ENCODE data around the gene EFCAB11.

DNA sequence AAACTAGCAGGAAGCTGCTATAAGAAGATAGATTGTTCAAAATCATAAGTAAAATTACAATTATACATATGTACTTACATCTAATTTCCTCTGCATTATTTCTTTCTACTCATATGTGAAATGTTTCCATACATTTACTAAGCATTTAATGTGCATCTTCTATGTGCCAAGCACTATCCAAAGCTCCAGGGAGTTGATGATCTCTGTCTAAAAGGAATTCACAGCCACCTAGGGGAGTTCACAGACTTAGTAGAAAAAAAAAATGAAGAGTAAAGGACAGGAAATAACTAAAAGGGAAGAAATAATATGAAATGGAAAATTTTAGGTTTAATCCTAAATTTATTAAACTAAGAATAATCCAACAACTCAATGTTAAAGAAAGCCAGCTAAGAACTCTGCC lies 91.7 kb downstream of the EFCAB11 start:
- TF ChIP-seq, protein P1, sequence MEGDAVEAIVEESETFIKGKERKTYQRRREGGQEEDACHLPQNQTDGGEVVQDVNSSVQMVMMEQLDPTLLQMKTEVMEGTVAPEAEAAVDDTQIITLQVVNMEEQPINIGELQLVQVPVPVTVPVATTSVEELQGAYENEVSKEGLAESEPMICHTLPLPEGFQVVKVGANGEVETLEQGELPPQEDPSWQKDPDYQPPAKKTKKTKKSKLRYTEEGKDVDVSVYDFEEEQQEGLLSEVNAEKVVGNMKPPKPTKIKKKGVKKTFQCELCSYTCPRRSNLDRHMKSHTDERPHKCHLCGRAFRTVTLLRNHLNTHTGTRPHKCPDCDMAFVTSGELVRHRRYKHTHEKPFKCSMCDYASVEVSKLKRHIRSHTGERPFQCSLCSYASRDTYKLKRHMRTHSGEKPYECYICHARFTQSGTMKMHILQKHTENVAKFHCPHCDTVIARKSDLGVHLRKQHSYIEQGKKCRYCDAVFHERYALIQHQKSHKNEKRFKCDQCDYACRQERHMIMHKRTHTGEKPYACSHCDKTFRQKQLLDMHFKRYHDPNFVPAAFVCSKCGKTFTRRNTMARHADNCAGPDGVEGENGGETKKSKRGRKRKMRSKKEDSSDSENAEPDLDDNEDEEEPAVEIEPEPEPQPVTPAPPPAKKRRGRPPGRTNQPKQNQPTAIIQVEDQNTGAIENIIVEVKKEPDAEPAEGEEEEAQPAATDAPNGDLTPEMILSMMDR (IDR thresholded peaks at IDR 0.05): no peak
- no peak for TF ChIP-seq POLR2AphosphoS5 (IDR thresholded peaks at IDR 0.05)
